HepG2 (cell line): ENCODE results near the gene C1QTNF1. TPM values are rescaled to one million over a fixed set of nuclear protein-coding genes. Genes with fewer than 3 reads are reported as not detected.

Experiments
- DZIP1 ChIP-seq: sonication (generic); formaldehyde crosslinking; IDR thresholded peaks from 2 replicates; pipeline ENCODE4 v1.5.0; 2020; ENCODE audit warnings: mild to moderate bottlenecking, missing genetic modification reagents
- GPN1 ChIP-seq: sonication (generic); formaldehyde crosslinking; IDR thresholded peaks from 2 replicates; pipeline ENCODE4 v1.5.1; 2020; ENCODE audit warnings: missing genetic modification reagents, borderline replicate concordance
- HMG20A ChIP-seq: IDR thresholded peaks from 2 replicates; pipeline ENCODE4 v1.6.1; 2016; ENCODE audit warnings: borderline replicate concordance
- HNRNPL ChIP-seq: fragments of 200-400 bp; formaldehyde crosslinking; IDR thresholded peaks from 2 replicates; pipeline ENCODE4 v1.6.1; 2017; ENCODE audit warnings: mild to moderate bottlenecking, low read depth, low read length
- NFE2L2 ChIP-seq: fragments of 150-350 bp; IDR thresholded peaks from 2 replicates; pipeline ENCODE4 v1.6.1; 2014; ENCODE audit warnings: low read length
- NR1H2 ChIP-seq: sonication (generic); formaldehyde crosslinking; IDR thresholded peaks from 2 replicates; pipeline ENCODE4 v1.8.1; 2022; ENCODE audit warnings: low read depth, missing genetic modification reagents, borderline replicate concordance
- TFAP4 ChIP-seq: sonication (generic); IDR thresholded peaks from 2 replicates; pipeline ENCODE4 v1.6.1; 2016; ENCODE audit warnings: low read depth, borderline replicate concordance
- ZBTB43 ChIP-seq: sonication (generic); formaldehyde crosslinking; conservative IDR thresholded peaks from 2 replicates; pipeline ENCODE4 v1.4.0; 2020; ENCODE audit warnings: missing genetic modification reagents
- ZNF558 ChIP-seq: sonication (generic); formaldehyde crosslinking; IDR thresholded peaks from 2 replicates; pipeline ENCODE4 v1.9.0; 2022; ENCODE audit warnings: mild to moderate bottlenecking, missing genetic modification reagents, borderline replicate concordance
- ZNF639 ChIP-seq: conservative IDR thresholded peaks from 2 replicates; pipeline ENCODE4 v1.6.1; 2018; ENCODE audit warnings: missing genetic modification reagents
- polyA plus RNA-seq, 8 experiments: library from polyadenylated mRNA; depleted of rRNA in 3 of 8; stranded (reverse) in 7 of 8; unstranded in 1 of 8; fragments of >200 nt; fragmentation: Illumina TruSeq in 4 of 8; extraction: Trizol in 4 of 8; gene quantifications; 2 replicates each; pipeline versions ENCODE4 v1.2.1 to v1.2.3, GENCODE V29; 2011 to 2016; ENCODE audit warnings: low read depth in 4 of 8, missing spikeins in 1 of 8, mixed read lengths in 1 of 8; ENCODE audit not compliant: insufficient read depth in 1 of 8
- total RNA-seq, 5 experiments: library from RNA; depleted of rRNA; stranded (reverse); fragments of >200 nt; fragmentation: Illumina TruSeq; extraction: Trizol; gene quantifications; 2 replicates each; pipeline ENCODE4 v1.2.3, GENCODE V29; 2016; ENCODE audit warnings: low read depth in 1 of 5

C1QTNF1 gene
- total and polyA plus RNA-seq, 2 of the 13 experiments (the other 11 are each of a cell fraction or from before 2014, with no cell fraction given), result 0.18 to 0.86 TPM

GRCh38 chr17:79009397-79010303 lies 14.3 kb upstream of the C1QTNF1 start, which contains the start of gene CANT1 (continued):
- TF ChIP-seq TFAP4 (no peak), NR1H2 (CRISPR knock-in tag) (no peak), GPN1 (CRISPR knock-in tag) (no peak), ZBTB43 (no peak), ZNF639 (0 out of 2 replicates have a peak, but pooled peaks have one; percentile 22), NFE2L2 (no peak), HMG20A (CRISPR knock-in tag) (no peak), DZIP1 (no peak; the same call in 1 of the 2 replicates), HNRNPL (peak; percentile 48; the same call in 1 of the 2 replicates), ZNF558 (no peak)
